SKM-1 treated with dmso at 0.1 percent for 144 hours (cell line): ENCODE measurements around the gene PSMD3.

Experiments
- DNase-seq: peaks from one replicate; lab custom pipeline; 2025; ENCODE audit not compliant: unreplicated experiment; lab: John Stamatoyannopoulos, UW

PSMD3 gene

DNA sequence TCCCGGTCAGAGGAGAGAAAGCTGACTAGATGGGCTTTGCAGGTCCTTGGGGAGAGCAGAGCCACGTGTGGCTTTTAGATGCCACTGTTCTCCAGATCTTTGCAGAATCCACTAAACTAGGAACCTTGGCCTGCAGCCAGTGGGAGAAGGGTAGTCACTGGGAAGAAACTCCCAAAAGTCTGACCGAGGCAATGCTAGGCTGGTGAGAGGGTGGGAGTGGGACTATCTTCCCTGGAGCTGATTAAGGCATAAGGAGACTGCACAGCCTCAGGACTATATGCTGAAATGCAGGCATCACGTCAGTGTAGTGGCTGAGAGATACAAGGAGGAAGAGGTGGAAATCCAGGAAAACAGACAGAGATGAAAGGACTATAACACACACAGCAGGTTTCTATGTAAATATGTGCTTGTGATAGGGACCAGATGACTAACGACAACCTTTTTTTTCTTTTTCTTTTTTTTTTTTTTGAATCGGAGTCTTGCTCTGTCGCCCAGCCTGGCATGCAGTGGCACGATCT, 20.0 kb upstream of the PSMD3 start:
- DNase-seq, result no peak

- no peak for DNase-seq
These were observed 17.9 kb upstream of the PSMD3 start, which contains the start of gene GSDMA for GRCh38 chr17:39962642-39963220. GSDMA (plus strand) TSS chr17:39963004; CDS start chr17:39965688, 2,684 bp downstream.

DNA sequence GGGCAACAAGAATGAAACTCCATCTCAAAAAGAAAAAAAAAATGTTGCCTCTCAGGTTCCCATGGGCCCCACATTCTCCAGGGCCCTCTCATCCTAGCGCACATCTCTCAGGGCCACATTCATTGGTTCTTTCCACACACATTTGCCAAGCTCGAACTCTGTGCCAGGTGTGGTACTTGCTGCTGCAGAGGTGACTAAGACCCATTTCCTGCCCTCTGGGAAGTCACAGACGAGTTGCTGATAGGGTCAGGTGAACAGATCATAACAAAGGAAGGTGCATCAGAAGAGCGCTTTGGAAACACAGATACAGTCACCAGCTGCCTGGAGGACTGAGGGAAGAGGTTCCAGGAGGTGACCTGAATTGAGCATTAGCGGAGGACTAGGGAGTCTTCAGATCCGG, 16.8 kb upstream of the PSMD3 start:
- DNase-seq, result no peak

DNA sequence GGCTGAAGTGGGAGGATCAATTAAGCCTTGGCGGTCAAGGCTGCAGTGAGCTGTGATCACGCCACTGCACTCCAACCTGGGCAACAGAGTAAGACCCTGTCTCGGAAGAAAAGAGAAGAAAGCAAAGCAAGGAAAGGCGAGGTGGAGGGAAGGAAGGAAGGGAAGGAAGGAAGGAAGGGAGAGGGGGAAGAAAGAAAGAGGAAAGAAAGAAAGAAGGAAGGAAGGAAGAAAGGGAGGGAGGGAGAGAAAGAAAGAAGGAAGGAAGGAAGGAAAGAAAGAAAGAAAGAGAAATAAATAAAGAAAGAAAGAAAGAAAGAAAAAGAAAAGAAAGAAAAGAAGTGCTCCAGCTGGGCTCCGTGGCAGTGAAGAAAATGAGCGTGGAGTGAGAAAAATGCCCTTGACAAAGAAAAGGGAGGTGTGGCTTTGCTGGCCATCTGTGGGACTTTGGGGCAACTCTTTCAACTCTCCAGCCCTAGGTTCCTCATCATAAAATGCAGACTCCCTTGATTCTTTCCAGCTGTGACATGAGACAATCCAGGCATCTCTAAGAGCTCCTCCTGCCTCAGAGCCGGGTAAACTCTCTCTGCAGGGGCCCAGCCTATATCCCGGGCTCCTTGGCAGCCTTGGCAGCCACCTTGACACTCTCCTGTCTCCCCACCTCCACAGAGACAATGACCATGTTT, 15.4 kb upstream of the PSMD3 start:
- DNase-seq, result no peak

DNA sequence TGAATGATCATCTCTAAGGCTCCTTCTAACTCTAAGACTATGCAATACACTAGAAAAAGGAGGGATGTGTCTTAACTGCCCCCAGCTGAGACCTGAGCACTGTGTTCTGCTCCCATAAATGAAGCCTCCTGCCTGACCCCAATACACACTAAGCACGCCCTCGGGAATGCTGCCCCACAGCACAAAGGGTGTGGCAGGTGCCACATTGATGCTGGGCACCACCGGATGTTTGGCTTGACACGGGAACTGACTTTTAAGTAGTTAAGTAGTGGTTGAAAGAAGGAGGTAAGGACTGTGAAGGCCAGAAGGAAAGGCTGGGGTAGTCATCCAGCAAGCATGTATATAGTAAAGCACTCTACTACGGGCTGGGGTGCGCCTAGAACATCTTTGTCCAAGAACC, 13.8 kb upstream of the PSMD3 start:
- no peak for DNase-seq

DNA sequence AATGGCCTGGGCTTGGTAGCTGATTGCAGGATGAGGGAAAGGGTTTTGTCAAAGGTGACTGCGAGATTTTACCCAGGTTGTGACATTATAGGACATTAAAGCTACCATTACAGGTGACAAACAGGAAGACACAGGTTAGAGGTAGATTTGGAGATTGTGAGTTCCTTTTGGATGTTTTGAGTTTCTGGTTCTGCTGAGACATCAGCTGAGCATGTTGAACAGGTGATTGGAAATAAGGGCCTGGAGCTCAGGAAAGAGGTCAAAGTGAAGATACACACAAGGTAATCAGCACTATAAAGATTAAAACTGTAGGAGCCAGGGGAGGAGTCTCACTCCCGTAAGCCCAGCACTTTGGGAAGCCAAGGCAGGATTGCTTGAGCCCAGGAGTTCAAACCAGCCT, 11.8 kb upstream of the PSMD3 start:
- DNase-seq, result no peak

DNA sequence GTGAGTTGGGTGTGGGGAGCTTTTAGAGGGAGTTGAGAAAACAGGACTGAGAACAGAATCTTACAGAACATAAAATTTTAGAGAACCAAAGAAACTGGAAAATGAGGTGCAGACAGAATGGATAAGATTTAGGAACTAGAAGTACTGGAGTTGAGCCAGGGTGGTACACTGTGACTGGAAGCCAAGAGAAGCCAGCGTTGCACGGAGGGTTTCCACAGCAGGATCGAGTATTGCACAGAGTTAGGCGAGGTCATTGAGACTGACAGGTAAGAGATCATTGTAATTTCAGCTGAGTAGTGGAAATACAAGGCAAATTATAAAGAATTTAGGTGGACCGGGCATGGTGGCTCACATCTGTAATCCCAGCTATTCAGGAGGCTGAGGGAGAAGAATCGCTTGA, 11.2 kb upstream of the PSMD3 start:
- DNase-seq, result no peak

DNA sequence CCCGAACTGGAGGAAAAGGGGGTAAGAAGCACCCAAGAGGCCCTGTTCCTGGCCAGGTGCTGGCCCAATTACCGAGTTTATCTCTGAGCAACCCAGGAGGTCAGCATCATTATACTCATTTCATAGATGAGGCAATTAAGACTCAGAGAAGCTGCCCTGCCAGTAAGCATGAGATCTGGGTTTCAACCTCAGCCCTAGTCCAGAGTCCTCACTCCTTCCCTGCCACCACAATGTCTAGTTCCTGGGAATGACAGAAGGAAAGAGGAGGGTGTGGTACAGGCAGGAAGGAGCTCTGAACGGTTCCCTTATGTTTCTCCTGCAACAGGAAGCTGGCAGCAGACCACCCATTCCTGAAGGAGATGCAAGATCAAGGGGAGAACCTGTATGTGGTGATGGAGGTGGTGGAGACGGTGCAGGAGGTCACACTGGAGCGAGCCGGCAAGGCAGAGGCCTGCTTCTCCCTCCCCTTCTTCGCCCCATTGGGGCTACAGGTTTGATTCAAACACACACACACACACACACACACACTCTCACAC, 10.4 kb upstream of the PSMD3 start:
- DNase-seq, result no peak

DNA sequence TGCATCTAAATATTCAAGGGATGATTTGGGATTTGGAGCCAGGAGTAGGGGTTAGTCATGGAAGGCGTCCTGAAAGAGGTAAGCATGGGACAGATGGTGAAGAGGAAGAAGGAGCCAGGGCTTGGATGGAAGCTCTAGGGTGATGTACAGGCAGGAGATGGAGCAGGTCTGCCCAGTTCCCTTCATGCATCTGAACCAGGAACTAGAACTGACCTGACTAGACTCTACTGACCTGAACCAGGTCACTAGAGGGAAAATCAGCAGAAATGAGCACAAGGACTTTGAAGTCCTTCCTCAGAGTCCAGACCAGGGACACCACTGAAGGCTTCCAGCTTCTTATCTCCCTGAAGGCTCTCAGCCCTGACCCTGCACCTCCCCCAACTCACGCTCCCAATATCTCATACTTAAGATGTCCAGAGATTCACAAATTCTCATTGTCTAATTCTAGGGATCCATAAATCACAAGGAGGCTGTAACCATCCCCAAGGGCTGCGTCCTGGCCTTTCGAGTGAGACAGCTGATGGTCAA, 9.5 kb upstream of the PSMD3 start:
- DNase-seq, result no peak

DNA sequence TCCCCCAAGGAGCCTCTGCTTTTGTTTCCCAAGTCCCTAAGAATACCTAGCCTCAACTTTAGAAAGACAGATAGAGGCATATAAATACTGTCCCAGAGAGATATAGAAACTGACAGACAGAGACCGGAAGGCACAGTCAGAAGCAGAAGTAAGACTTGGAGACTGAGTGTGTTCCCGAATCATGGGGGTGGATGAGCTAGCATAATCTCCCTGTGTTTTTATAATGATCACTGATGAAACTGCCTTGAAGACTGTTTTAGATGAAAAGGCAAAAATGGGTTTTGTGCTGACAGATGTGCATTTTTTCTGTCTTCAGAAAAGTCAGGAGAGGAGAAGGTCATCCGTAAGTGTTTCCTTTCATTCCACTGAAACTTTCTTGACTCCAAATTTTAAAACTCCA, 8.3 kb upstream of the PSMD3 start:
- DNase-seq, result peak; percentile 14

DNA sequence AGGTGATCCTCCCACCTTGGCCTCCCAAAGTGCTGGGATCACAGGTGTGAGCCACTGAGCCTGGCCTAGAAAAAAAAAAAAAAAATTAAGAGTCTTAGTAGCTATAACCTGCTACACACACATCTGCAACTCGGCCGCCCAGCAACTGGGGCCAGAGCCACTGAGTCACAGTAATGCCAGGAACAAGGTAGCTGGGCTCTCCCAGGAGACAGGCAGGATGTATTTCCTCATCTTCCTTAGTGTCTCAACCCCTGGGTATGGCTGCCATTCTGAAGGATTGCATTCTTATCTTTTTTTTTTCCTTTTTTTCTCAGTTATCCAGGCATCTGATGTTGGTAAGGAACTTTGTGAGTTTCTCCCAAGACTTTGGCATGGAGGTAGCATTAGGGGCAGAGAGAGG, 7.1 kb upstream of the PSMD3 start:
- DNase-seq, result no peak

GRCh38 chr17:39974433-39974832, 6.2 kb upstream of the PSMD3 start:
- DNase-seq, result no peak

- DNase-seq, result no peak
These were observed 4.8 kb upstream of the PSMD3 start for GRCh38 chr17:39975801-39976200.

GRCh38 chr17:39979016-39979670, 1.5 kb upstream of the PSMD3 start:
- DNase-seq, result no peak

DNA sequence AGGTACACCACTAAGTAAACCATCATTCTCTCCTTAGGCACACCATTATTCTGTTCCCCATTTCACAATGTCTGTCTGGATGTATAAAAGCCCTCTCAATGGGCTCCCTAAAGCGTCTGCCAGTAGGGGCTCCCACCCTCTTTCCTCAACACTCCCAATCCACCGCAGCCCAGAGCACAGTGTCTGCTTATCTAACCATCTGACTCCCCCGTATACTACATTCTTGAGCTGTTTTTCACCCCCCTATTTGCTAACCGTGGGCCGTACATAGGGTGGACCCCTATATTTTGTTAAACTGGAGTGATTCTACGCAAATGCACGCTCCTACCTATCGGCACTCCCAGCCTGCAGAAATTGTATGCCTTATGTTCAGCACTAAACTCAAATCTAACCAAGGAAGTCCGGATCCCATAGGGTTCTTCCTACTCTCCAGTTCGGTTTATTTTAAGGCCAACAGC, 685 bp upstream of the PSMD3 start:
- DNase-seq, result peak; percentile 73

- DNase-seq, result no peak
These were observed 667 bp downstream of the PSMD3 start for GRCh38 chr17:39981207-39981741.

GRCh38 chr17:39981766-39982375, 1.3 kb downstream of the PSMD3 start:
- DNase-seq, result no peak

DNA sequence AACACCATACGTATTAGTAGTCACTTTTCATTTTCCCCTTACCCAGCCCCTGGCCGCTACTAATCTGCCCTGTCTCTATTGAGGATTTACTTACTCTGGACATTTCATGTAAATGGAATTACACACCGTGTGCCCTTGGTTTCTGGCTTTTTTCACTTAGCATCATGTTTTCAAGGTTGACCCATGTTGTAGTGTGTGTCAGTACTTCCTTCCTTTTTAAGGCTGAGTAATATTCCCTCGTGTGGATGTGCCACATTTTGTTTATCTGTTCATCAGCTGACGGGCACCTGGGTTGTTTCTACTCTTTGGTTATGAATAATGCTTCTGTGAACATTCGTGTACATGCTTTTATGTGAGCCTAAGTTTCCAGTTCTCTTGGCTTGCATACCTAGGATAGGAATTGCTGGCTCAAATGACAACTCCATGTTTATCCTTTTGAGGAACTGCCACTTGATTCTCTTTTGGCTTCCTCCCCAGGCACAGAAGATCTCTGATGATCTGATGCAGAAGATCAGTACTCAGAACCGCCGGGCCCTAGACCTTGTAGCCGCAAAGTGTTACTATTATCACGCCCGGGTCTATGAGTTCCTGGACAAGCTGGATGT, 7.7 kb downstream of the PSMD3 start:
- no peak for DNase-seq

- DNase-seq, result no peak
These were observed 13.8 kb downstream of the PSMD3 start for GRCh38 chr17:39994448-39994847.

DNA sequence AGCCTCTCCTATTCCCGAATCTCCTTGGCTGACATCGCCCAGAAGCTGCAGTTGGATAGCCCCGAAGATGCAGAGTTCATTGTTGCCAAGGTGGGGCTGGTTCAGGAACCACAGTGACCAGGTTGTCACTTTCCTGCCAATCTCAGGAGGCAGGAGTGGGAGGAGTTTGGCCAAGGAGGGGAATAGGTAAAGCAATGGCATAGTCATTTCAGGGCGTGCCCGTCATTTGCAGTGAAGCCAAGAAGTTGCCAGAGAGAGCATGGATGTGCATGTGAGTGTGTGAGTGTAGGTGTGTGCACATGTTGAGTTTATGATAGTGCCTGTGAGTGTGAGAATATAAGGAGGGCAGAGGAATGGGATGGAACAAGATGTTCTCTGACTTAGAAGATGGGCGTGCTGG, 14.8 kb downstream of the PSMD3 start:
- no peak for DNase-seq

DNA sequence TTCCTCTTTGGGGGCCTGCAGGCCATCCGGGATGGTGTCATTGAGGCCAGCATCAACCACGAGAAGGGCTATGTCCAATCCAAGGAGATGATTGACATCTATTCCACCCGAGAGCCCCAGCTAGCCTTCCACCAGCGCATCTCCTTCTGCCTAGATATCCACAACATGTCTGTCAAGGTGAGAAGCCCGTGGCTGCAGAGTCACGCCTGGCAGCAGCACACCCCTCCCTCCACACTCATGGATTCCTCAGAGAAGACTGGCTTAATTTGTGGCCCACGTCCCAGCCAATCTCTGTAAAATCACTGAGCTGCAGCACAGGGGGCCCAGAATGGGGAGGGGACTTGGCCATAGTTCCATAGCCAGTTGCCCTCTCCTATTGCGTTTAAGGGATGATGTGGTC, 15.6 kb downstream of the PSMD3 start:
- DNase-seq, result no peak
